Measurements from ENCODE around the gene NR3C1. TPM values are rescaled to one million over a fixed set of nuclear protein-coding genes. Genes with fewer than 3 reads are reported as not detected.

Gene NR3C1
- total and polyA plus RNA-seq, 7 donors: 5.5 to 65.6 (median 36.0) TPM

DNA sequence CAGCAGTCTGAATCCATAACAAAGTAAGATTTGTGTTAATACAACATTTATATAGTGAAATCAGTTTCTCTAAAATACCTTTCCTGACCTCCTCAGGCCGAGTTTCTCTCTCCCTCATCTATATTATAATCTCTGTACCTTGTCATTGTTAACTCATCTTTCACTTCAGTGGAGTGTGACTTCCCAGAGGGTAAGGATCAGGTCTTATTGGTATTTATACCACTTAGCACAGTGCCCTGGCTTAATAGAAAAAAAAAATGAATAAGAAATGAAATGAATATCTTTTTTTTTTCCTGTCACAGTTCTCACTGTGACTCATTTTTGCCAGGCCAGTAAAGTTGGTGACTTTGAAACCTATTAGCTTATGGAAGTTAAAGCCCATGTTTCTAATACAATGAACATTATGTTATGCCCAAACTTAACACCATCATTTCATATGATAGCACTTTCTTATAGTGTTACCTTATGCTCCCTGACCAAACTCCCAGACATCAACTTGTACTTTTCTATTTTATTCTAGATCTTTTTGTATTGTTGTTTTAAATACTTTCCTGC lies 90.1 kb downstream of the NR3C1 start:
- Histone ChIP-seq H3K27me3 (no peaks in the 10 kb centered on the region), H3K27ac (peak overlapping the region in 2 of 4 donors; percentile 15 to 46), H3K36me3 (peaks cover 0 to 34% (median 0%) of the 10 kb centered on the region in 4 donors), H3K4me3 (no peak overlapping the region), H3K4me1 (peaks cover 0 to 57% (median 34%) of the 10 kb centered on the region in 4 donors), H3K9me3 (no peaks in the 10 kb centered on the region)
- no peak for DNase-seq
- TF ChIP-seq EP300 (IDR thresholded peaks at IDR 0.05) (no peak), POLR2AphosphoS5 (IDR thresholded peaks at IDR 0.05) (no peak), POLR2A (IDR thresholded peaks at IDR 0.05) (no peak)
- TF ChIP-seq, protein P1, sequence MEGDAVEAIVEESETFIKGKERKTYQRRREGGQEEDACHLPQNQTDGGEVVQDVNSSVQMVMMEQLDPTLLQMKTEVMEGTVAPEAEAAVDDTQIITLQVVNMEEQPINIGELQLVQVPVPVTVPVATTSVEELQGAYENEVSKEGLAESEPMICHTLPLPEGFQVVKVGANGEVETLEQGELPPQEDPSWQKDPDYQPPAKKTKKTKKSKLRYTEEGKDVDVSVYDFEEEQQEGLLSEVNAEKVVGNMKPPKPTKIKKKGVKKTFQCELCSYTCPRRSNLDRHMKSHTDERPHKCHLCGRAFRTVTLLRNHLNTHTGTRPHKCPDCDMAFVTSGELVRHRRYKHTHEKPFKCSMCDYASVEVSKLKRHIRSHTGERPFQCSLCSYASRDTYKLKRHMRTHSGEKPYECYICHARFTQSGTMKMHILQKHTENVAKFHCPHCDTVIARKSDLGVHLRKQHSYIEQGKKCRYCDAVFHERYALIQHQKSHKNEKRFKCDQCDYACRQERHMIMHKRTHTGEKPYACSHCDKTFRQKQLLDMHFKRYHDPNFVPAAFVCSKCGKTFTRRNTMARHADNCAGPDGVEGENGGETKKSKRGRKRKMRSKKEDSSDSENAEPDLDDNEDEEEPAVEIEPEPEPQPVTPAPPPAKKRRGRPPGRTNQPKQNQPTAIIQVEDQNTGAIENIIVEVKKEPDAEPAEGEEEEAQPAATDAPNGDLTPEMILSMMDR (IDR thresholded peaks at IDR 0.05): no peak
- intact Hi-C loops (cut with DNase I): no loop called here
- WGBS, 2 donors: 78 to 89% methylated on average over 1 of the region's 1 CpG

DNA sequence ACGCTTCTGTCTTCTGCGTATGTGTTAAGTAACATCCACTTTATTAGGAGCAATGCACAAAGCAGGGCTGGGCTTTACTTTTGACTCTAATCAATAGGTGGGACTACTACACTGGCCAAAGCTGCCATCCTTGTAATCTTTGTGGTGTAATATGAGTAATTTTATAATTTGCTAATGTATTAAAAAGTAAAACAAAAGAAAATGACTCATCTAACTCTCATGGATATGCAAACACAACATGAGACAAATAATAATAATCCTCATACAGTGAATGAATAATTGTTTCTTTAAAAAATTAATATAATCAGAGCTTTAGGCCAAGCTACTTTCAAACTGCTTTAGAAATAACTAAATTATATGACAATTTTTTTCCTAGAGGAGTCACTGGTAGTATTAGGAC lies 90.7 kb downstream of the NR3C1 start:
- H3K4me3 ChIP-seq: no peak overlapping the region
- no peak for TF ChIP-seq POLR2A (IDR thresholded peaks at IDR 0.05)
- no peak overlapping the region for H3K27ac ChIP-seq
- intact Hi-C loops (cut with DNase I): no loop called here
- H3K9me3 ChIP-seq: no peaks in the 10 kb centered on the region
- WGBS, 2 donors: 97 to 99% methylated on average over 2 of the region's 2 CpGs
- DNase-seq: no peak
- H3K36me3 ChIP-seq: peaks cover 0 to 34% (median 0%) of the 10 kb centered on the region in 4 donors
- no peaks in the 10 kb centered on the region for H3K27me3 ChIP-seq
- peaks cover 0 to 57% (median 33%) of the 10 kb centered on the region in 4 donors for H3K4me1 ChIP-seq

DNA sequence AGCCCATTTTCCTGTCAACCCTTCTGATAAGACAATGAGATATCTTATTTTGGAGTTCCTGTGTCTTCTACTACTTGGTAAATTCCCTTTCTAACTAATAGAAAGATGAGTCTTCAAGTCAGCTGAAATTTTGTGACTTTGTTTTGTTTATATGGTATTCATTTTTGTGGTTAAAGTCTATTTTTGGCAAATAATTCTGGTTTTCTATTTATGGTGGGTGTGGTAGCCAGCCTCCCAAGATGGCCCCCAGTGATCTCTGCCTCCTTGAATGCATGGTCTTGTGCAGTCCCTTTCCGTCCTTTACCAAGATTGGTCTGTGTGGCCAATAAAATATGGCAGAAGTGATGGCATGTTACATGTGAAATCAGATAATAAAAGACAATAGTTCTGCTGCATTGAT lies 91.5 kb downstream of the NR3C1 start:
- 93 to 97% methylated on average over 1 of the region's 1 CpG for WGBS, 2 donors
- no peaks in the 10 kb centered on the region for H3K9me3 ChIP-seq
- H3K27me3 ChIP-seq: no peaks in the 10 kb centered on the region
- H3K36me3 ChIP-seq: peaks cover 0 to 34% (median 0%) of the 10 kb centered on the region in 4 donors
- H3K4me1 ChIP-seq: peaks cover 0 to 51% (median 26%) of the 10 kb centered on the region in 4 donors
- TF ChIP-seq, protein P1 (IDR thresholded peaks at IDR 0.05): no peak
- no peak for TF ChIP-seq POLR2AphosphoS5 (IDR thresholded peaks at IDR 0.05)
- TF ChIP-seq POLR2A (IDR thresholded peaks at IDR 0.05): no peak
- TF ChIP-seq EP300 (IDR thresholded peaks at IDR 0.05): no peak
- no peak overlapping the region for H3K27ac ChIP-seq
- H3K4me3 ChIP-seq: no peak overlapping the region
- intact Hi-C loops (cut with DNase I): no loop called here
- no peak for DNase-seq

DNA sequence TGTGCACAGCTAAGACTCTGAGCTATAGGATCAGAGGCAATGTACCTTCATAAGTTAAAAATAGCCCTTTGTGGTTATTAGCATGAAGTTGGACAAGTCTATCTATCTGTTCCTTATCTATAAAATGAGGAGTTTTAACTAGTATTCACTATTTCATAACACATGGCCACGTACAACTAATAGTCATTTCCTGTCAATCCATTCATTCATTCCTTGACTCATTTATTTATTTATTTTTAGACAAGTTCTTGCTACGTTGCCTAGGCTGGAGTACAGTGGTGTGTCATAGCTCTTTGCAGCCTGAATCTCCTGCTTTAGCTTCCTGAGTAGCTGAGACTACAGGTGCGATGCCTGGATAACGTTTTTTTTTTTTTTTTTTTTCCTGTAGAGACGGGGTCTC lies 92.1 kb downstream of the NR3C1 start:
- peaks cover 0 to 47% (median 21%) of the 10 kb centered on the region in 4 donors for H3K4me1 ChIP-seq
- intact Hi-C loops (cut with DNase I): no loop called here
- no peaks in the 10 kb centered on the region for H3K27me3 ChIP-seq

DNA sequence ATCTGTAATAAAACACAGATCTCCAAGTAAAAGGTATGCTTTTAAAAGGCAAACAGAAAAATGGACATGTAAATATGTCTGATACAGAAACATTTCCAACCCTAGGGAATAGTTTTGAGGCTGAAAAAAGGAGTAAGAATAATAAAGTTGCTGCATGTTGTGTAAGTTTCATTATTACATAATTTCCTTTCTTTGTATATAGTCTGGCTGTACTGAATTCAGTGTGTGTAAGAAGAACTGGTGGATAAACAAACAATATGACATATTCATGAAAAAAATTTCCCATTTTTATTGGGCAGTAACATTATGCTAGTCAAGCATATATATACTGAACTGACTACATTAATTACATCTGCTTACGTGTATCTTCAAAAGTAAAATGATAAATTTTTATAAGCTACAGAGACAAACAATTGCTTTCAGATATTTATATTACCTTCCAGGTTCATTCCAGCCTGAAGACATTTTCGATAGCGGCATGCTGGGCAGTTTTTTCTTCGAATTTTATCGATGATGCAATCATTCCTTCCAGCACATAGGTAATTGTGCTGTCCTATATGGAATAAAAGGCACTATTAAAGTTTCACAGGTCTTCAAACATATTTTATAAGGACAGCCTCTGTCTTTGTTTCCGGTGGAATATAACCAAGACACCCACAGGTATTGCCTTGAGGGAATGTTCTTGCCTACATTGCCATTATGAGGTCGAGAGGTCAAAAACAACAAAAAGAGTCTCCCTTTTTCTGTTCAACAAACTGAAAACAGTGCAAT lies 93.6 kb downstream of the NR3C1 start:
- peaks cover 0 to 37% (median 15%) of the 10 kb centered on the region in 4 donors for H3K4me1 ChIP-seq
- intact Hi-C loops (cut with DNase I): no loop called here
- H3K27me3 ChIP-seq: no peaks in the 10 kb centered on the region
- WGBS, 2 donors: 90 to 91% methylated on average over 7 of the region's 7 CpGs
- H3K27ac ChIP-seq: peak overlapping the region in 2 of 4 donors; percentile 40 to 46
- H3K36me3 ChIP-seq: peaks cover 0 to 34% (median 0%) of the 10 kb centered on the region in 4 donors
- no peak for DNase-seq
- H3K9me3 ChIP-seq: peaks cover 0 to 2% (median 0%) of the 10 kb centered on the region in 4 donors
- TF ChIP-seq, protein P1 (IDR thresholded peaks at IDR 0.05): no peak
- TF ChIP-seq POLR2AphosphoS5 (IDR thresholded peaks at IDR 0.05): no peak
- no peak for TF ChIP-seq EP300 (IDR thresholded peaks at IDR 0.05)
- TF ChIP-seq POLR2A (IDR thresholded peaks at IDR 0.05): no peak
- H3K4me3 ChIP-seq: no peak overlapping the region

More for the DNA sequence above, 92.1 kb downstream of the NR3C1 start:
- no peak for DNase-seq
- TF ChIP-seq EP300 (IDR thresholded peaks at IDR 0.05): no peak
- no peak for TF ChIP-seq POLR2A (IDR thresholded peaks at IDR 0.05)
- TF ChIP-seq POLR2AphosphoS5 (IDR thresholded peaks at IDR 0.05): no peak
- TF ChIP-seq, protein P1 (IDR thresholded peaks at IDR 0.05): no peak
- 87 to 88% methylated on average over 5 of the region's 5 CpGs for WGBS, 2 donors
- H3K36me3 ChIP-seq: peaks cover 0 to 34% (median 0%) of the 10 kb centered on the region in 4 donors
- H3K27ac ChIP-seq: no peak overlapping the region
- no peak overlapping the region for H3K4me3 ChIP-seq
- no peaks in the 10 kb centered on the region for H3K9me3 ChIP-seq

Measured in sigmoid colon (tissue), 7 donors.